NCI-H345 (cell line): ENCODE measurements around the gene ZFYVE28.

Source experiments
- DNase-seq: peaks from one replicate; lab custom pipeline; 2025; lab: John Stamatoyannopoulos, UW

The ZFYVE28 gene

DNA sequence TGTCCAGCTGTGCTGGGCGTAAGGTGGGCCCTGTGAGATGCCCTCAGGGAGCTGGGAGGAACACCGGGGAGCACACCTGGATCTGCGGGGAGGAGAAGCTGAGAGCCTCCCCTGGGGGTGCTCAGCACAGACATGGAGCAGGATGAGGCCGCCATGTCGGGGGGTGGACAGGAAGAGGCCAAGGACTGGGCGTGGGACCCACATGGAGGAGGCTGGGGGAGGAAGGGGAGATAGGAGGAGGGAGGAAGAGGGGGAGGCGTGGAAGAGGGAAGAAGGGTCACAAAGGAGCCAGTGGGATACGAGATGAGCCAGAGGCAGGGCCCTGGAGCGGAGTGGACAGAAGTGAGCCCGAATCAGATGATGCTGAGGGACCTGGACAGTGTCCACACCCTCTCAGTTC lies 66.3 kb downstream of the ZFYVE28 start:
- DNase-seq = no peak

DNA sequence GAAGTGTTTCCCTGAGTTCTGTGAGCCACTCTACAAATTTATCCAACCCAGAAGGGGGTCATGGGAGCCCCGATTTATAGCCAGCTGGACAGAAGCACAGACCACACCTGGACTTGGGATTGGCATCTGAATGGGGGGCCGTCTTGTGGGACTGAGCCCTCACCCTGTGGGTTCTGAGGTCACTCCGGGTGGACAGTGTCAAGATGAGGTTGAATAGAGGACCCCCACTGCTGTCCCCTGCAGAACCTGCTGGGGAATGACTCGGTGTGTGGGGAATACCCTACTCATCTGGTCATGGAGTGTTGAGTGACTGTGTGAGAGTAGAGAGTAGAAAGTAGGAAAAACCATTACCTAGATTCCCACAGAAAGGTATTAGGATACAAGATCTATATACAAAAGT lies 67.5 kb downstream of the ZFYVE28 start:
- no peak for DNase-seq

DNA sequence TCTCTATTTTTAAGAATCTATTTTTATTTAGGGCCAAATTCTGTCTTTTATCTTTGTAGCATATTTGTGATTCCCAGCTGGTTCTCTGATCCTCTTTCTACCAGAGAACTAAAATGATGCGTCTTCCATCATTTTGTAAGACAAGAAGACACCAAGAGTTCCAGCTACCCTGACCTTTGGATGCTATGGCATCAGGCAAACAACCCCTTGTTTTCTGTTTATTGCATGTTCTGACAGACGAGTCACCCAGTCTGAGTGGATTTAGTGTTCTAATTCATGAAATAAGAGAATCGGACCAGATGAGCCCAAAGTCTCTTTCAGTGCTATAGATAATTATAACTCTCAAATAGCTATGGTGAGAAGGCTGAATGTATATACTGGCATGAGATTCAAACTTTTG lies 69.7 kb downstream of the ZFYVE28 start:
- DNase-seq = no peak

DNA sequence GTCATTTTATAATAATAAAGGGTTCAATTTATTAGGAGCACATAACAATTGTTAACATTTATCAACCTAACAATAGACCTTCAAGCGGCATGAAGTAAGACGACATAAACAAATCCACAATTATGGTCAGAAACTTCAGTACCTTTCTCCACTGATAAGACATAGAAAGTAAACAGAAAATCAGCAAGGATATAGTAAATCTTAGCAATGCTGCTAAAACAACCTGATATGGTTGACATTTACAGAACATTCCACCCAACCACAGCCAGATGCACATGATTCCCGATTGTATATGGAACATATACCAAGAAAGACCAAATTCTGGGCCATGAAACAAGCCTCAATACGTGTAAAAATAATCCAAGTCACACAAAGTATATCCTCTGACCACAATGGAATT lies 71.3 kb downstream of the ZFYVE28 start:
- no peak for DNase-seq

DNA sequence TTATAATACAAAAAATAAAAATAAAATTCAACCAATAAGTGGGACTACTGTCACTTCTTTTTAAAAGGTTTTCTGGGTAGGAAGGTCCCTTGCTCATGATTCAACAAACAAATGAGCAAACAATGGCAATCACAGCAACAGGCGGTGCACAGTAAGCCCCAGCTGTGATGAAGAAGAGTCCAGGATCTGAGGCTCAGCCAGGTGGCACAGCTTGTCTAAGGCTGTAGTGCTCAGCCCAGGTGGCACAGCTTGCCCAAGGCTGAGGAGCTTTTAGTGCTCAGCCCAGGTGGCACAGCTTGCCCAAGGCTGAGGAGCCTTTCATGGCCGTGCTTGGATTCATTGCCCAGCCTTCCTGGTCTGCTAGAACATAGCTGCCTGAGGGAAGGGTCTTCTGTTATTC lies 75.0 kb downstream of the ZFYVE28 start:
- no peak for DNase-seq

DNA sequence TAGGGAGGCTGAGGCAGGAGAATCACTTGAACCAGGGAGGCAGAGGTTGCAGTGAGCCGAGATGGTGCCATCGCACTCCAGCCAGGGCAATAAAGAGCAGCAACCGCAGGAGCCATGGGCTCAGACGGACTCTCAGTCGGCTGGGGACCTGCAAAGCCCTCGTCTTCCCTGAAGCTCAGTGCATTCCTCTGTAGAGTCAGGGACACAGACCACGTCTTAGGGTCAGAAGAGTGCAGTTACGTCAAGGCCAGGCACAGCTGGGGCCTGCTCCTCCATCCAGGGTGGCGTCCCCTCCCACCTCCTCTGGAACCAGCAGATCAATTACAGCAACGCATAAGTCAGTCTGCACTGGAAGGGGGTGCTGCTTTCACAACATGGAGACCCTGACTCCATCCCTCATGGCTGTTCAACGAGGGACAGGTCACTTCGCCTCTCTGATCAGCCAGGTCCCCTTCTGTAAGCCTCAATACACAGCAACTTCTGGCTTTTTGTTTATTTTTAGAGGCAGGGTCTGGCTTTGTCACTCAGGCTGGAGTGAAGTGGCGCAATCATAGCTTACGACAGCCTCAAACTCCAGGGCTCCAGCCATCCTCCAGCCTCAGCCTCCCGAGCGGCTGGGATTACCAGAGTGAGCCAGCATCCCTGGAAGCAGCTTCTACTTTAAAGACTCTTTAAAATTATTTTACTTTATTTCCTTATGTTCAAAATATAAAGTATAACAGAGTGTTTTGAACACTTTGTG lies 76.4 kb downstream of the ZFYVE28 start:
- no peak for DNase-seq

DNA sequence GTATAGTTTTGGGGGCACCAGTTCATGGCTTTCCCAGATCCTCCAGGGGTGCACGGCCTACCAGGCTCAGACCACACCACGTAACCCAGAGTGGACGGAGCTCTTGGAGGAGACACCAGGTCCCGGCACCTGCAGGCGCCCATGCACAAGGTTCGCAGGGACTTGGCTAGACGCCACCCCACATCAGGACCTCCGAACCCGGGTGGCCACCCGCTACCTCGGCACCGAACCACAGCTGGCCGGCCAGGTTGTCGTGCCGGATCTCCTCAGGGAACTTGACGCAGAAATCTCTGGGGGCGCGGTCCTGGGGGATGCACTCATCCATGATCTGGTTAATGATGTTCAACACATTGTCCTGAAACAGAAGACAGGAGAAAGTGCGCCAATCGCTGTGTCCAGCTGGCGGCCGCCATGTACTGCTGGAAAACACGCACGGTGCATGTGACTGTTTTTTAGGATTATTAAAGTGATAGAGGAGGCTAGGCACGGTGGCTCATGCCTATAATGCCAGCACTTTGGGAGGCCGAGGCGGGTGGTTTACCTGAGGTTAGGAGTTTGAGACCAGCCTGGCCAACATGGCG lies 77.1 kb downstream of the ZFYVE28 start:
- no peak for DNase-seq

DNA sequence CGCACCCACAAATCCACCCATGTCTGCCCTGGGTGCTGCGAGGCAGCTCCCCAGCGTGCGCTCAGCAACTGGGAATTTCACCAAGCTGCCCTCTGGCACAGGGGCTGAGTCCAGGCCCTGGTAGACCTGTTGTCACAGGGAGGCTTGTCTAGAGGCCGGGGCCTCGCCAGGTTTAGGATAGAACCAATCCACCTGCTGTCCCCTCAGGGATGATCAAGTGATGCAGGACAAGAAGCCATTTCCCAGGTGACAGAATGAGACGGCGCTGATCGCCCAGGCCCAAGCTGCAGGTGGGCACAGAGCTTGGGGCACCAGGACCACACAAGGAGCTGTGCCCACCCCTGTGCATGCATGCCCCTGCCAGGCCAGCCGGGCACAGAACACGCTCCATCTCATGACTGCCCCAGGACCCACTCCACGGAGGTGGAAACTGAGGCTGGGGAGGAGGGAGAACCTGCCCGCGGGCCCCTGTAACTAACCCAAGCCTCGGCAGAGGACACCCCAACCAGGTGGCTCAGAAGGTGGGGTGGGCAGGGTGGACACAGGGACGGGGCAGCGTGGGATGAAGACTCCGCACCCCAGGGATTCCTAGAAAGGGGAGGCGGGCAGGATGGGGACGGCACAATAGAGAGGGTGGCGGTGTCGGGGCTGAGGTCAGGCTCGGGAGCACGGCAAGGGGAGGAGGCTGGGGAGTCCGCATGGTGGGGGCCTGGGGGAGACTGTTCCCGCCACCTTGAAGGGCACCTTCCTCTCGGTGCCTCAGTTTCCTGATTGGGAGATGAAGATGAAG lies 78.0 kb downstream of the ZFYVE28 start:
- no peak for DNase-seq

DNA sequence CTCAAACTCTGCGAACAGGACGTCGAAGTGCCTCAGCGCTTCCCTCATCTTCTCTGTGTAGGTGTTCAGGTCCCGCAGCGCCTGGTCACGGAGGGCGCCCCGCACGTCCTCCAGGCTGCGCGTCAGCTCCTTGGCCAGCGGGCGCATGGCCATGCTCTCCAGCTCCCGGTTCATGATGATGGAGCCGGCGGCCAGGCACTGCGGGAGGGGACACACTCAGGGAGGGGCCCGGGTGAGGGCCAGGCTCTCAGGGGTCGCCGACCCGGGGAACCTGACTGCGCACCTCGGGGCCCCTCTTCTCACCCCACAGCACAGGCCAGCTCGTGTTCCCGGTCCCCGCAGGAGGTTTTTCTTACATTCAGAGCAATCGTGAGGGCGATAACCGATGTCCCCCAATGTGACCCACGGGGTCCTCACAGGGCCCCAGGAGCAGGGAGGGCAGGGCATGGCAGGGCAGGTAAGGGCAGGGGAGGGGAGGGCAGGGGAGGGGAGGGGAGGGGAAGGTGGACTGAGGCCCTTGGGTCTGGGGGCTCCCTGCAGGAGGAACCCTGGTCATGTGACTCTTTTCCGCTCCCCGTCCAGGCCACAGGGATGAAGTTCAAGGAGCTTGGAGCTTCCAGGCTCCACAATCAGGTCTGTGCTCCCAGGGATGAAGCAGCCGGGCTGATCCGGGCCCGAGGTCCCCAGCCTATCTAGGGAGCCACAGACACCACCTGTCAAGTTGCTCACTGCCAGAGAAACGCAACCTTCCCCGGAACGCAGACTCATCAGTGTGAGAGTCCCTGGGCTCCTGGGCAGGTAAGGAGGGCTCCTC lies 78.8 kb downstream of the ZFYVE28 start:
- DNase-seq = no peak

DNA sequence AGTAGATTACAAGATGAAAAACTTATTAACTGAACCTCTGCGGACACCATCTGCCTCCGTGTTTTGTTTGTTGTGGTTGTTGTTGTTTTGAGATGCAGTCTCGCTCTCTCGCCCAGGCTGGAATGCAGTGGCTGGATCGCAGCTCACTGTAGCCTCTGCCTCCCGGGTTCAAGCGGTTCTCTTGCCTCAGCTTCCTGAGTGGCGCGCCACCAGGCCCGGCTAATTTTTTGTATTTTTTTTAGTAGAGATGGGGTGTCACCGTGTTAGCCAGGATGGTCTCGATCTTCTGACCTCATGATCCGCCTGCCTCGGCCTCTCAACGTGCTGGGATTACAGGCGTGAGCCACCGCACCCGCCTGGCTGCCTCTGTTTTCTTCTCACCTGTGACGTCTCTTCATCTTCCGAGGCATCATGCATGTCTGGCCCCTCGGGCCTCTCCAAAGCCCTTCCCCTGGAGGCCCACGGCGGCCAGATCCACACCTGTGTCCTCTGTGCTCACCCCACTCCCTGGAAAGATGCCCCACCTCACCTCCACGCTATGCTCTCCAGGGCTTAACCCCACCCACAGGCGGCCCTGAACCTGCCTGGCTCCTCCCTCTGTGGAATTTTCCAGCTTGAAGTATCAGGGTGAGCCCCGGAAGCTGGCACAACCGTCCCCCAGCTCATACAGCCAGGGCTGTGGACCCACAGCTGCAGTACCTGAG lies 79.5 kb downstream of the ZFYVE28 start:
- no peak for DNase-seq

DNA sequence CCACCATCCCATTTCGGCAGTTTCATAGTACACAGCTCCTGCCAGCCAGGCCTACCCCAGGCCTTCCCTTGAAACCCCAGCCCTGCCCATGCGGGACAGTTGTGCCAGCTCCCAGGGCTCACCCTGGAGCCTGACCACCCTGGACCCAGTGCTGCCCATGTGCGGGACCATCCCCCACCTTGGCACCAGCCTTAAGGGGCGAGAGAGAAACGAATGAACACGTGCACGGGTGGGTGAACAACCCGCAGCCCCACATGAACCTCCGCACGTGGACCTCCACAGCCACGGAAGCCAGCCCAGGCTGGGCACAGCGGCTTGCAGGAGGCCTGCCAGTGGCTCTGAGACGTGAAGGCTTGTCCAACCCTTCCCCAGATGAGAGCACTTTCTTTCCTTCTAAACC lies 80.5 kb downstream of the ZFYVE28 start:
- no peak for DNase-seq

DNA sequence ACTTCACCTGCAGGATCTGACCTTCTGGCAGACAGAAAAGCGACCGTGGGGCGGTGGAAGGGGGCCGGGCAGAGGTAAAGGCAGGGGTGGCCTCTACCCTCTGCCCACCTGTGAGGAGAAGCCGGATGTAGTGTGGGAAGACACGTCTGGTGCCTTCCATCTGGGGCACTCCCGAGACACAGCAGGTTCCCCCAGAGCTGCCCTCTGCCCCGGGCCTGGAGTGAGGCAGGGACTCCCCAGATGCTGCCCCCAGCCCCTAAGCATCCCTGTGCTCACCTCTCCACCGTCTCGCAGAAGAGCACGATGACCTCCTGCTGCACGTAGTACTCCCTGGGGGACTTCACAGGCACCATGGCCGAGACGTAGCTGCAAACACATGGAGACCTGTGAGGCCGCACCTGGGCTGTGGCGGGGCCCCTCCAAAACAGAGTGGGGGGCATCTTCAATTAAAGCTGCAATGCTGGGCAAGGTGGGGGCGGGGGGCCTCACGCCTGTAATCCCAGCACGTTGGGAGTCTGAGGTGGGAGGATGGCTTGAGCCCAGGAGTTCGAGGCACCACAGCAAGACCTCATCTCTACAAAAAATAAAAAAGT lies 81.2 kb downstream of the ZFYVE28 start:
- DNase-seq = no peak

DNA sequence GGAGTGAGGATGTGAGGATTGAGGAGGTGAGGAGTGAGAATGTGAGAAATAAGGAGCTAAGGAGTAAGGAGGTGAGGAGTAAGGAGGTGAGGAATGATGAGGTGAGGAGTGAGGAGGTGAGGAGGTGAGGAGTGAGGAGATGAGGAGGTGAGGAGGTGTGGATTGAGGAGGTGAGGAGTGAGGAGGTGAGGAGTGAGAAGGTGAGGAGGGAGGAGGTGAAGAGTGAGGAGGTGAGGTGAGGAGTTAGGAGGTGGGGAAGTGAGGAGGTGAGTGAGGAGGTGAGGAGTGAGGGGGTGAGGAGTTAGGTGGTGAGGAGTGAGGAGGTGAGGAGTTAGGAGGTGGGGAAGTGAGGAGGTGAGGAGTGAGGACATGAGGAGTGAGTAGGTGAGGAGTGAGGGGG lies 81.8 kb downstream of the ZFYVE28 start:
- DNase-seq = no peak

DNA sequence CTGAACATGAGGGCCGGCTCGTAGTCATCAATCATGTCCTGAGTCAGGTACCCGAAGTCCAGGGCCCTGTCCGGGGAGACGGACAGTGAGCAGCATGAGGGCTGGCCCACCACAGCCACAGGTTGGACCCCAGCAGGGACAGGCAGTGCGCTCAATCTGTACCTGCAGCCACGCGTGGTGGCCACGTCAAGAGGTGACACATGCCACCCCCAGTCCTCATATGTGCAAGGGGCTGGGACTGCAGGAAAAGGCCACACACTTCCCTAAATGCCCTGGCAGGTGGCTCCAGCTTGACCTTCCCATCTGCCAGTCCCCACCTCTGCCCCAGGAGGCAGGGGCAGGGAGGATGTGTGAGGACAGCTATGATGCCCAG lies 82.7 kb downstream of the ZFYVE28 start:
- DNase-seq = no peak

DNA sequence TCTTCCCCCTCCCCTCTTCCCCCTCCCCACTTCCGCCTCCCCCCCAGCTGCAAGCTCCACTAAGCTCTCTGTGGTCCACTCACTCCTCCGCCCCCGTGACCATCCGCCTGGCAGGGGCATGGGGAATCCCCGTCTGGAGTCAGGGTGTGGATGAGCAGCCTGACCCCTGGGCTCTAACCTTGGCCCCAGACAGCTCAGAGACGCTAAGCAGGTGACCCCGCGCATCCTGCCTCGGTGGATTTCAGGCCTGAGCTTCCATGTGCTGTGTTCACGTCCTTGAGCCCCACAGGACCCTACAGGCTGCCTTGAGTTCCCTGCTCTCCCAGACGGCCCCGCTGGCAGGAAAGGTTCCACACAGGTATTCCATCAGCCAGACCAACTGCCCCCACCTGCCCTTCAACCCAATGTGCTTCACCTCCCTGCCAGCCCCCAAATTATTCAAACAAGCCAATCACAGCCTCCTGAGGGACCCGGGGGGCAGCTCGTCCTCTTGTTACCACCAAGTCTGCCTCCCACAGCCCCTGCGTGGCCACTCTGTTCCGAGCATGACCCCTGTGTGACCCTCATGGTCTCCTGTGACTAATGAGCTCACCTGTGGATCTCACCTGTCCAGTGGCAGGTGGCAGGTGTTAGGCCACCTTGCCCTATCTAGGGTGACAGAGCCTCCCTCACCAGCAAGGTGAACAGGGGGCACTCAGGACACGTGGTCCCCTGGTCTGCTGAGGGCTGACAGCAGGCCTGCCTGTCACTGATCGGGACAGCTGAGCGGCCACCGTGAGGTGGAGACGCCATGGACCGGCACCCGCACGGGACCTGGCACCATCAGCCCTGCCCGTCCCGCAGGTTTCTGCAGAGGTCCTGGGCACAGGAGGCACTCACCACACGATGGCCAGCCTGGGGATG lies 83.4 kb downstream of the ZFYVE28 start:
- no peak for DNase-seq

DNA sequence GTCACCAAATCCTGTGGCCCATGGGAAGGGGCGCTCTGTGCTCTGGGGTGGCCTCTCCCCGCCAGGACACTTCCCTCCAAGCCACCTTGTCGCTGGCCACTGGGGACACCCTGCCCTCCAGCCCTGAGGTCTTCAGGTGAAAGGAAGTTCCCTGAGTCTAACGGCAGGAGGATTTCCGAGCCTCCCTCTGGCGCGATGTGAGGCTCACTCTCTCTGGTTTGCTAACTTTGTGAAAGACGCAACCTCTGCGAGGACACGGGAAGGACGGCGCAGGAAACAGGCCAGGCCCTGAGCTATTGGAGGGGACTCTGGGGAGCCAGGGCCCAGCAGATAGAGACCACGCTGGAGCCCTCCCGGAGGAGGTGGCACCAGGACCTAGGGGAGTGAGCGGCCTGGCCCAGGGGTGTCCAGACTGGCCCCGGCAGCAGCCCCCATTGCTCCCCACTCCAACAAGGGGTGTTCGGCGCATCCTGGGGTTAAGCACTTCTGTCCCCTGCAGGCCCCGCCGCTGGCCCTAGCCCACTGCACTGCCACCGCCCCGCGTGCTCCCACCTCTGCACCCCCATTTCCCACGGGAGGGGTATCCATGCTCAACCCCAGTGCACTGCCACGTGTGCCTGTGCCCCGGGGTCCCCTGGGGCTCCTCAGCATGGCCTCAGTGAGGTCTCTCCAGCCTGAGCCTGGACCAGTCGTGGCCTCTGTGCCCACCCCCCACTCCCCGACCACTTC lies 84.4 kb downstream of the ZFYVE28 start:
- DNase-seq = no peak

DNA sequence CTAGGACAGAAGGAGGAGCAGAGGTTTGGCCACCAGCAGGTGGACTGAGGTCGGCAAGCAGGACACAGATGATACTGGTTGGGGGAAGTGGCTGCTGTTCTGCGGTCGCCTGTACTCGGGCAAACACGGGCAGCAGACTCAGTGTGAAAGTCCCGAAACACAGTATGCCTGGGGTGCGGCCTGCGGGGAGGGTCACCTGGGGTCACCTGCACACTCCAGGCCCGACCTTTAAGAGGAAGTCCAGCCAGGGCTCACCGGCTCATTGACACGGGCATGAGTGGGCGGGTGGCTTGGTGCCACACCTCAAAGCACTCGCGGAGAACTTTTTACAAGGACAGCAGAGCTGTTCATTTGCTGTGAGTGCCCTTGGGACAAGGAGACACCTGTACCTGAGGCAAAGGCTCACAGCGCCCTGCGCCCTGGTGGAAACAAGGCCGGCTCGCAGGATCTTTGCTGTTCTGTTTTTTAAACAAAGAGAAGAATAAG lies 85.0 kb downstream of the ZFYVE28 start:
- DNase-seq = no peak

DNA sequence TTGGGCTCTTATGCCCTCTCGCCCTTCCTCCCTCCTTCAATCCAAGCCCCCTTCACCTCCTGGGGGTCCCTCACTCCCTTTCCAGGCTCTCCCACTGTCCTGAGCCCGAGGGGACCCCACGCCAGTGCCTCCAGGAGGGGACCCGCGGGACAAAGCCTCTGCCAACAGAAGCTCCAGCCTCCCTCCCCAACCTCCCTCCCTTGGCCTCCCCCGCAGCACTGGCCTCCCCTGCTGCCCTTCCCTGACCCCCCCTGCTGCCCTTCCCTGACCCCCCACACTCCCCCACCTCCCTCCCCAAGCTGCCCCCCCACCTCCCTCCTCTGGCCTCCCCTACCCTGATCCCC lies 85.5 kb downstream of the ZFYVE28 start:
- no peak for DNase-seq

DNA sequence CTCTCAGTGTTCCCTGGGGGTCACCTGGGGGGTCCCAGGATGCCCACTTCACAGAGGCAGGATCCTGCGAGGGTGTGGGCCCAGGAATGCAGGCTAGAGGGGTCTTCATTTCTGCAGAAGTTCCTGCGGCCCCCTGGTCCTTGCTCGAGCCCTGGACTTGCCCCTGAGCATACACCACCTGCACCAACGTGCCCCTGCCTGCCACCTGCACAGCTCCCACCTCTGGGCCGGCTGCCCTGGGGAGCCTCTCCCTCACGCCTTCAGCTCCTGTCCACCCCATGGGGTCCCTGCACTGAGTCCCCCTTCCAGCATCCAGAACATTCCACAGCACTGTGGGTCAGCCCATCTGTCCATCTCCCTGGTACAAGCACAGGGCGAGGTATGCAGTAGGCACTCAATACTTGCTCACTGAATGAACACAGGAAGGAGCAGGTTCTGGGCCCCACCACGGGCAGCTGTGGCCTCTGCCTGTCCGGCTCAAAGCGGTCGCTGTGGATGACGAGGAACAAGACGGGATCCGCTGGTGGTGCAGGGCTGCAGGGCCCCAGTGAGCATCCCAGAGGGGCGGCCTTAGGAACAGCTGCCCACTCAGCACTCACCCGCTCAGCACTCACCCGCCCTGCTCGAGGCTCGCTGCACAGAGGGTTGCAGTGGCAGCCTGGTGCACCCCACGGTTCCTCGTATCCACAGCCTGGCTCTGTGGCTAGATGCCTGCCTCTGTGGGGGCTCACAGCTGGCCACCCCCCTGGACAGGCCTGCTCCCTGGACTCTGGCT lies 86.1 kb downstream of the ZFYVE28 start:
- no peak for DNase-seq
